Putamen (tissue), 1 donor: Measurements from ENCODE around the gene TAGLN2.
A peak's percentile ranks its signal among the peaks of the same experiment; 100 is the strongest.
"Not testable (repeated sequence)": the region's sequence is repeated elsewhere in the genome, so short reads cannot be mapped to it uniquely, and the experiment has no call there.

ENCODE experiments used
- DNase-seq: peaks from one replicate; pipeline ENCODE4 v3.0.0-alpha.2; 2016; ENCODE audit warnings: low spot score

The TAGLN2 gene

DNA sequence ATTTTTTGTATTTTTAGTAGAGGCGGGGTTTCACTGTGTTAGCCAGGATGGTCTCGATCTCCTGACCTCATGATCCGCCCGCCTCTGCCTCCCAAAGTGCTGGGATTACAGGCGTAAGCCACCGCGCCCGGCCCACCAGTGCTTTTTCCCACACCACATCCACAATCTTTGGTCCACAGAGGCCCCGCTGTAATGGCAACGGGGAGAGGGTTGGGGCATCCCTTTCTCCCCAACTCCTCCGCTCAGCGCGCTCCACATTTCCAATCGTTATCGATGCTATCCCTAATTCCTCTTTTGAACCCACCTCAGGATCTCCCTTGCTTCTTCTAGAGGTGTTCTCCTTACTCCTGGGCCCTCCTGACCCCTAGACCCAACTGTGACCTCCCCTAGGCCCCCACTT, 25.7 kb downstream of the TAGLN2 start:
- DNase-seq = not testable (repeated sequence)

DNA sequence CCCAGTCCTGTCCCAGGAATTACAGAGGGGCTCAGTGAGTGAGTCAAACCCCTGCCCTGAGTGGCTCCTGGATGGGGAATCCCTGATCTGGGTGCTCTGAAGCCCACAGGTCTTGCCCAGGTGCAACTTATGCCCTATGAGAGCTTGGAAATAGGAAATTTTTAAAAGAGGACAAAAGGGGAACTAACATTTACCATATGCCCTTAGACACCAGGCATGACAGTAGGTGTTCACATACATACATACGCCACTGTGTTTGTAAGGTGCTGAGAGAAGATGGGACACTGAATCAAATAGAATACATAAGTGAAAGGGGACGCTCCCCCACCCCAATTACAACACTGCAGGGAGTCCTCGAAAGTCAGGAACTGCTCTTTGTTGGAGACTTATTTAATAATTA, 26.8 kb downstream of the TAGLN2 start:
- no peak for DNase-seq

DNA sequence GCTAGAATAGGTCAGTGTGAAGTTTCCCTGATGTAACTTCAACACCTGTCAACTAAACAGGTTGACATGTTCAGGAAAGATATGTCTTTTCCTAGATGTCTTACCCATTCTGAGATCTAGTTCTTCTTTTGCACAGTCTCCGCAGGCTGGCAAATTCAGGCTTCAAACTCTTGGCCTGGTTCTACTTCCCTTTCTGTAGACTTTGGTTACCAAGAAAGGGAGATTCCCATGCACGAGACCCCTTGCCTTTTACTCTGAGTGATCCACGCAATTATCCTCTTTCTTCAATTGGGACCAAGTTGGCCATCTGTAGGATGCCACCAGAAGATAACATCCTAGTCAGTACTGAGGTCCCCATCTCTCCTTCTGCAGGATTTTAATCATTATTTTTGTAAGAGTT, 27.3 kb downstream of the TAGLN2 start:
- DNase-seq = no peak

DNA sequence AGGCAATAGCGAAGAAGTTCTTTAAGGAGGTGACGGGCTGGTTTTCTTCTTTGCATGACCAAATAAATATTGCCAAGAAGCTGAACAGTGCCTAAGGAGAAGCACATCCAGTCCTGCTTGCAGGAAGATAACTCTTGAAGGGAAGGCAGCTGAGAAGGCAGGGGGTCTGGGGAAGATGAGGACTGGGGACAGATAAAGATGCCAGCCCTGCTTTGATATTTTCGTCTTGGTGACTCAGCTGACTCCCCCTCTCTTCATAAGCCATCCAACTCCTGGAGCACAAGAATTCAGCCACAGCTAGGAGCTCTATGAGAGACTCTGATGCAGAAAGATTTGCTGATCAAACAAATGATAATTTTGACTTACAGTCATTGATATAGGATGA, 28.8 kb downstream of the TAGLN2 start:
- no peak for DNase-seq

DNA sequence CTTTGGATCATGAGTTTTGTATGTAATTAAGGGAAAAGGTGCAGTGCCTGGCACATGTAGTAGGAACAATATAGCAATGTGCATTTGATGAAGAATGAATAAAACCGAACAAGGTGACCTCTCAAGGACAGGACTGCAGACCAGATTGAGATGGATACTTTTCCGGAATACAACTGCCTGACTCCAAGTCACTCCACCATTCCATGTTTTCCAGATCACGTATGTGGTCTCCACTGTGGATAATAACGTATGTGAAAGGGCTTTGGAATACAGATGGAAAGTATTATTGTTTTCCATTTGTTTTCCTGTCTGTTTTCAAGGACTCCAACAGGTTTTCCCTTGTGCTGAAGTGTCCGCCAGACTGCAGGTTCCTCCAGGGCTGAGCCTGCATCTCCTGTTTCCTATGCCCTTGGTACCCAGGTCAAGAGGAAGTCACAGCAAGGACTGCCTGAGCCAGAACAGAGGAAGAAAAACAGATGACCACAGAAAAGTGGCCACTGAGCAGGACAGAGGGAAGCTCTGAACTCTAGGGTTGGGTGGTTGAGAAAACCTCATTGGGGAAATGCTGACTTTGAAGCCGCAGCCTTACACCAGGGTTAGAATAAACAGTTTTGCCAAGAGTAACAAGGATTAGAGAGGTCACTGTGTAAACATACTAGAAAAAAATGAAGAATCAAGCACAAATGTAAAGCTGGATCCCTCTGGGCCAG, 29.3 kb downstream of the TAGLN2 start:
- DNase-seq = no peak

DNA sequence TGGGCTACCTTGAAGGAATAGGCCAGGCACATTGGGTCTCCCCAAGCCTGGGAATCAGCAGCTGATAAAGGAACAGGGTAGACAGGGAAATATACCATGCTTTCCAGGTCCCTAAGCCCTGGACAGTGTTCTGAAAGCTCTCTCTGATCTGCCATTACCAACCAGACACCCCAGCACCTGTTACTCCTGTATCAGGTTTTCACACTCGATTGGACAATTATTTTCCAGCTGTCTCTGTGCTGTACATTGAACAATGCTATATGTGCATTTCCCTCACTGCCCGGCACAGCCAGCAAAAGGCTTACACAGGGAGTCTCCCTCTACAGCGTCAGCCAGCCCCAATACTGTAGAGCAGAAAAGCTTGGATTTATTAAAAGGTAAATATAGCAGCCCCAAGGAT, 30.0 kb downstream of the TAGLN2 start:
- no peak for DNase-seq

DNA sequence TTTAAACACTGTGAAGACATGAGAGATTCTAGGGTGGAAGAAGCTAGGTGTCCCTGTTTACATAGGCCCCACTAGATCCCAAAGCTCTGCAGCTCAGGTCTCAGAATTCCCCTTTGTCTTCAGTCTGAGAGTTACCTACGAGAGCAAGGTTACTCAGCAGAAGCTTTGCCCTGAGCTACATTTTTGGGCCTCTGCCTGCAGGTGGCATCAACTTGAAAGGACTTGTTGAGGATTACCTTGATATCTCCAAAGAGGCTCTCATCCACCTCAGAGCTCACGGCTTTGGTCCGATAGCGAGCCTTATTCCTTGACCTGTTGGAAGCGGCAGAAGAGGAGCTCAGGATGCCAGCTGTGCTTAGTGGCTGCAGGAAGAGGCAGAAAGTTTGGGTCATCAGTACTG, 32.4 kb downstream of the TAGLN2 start:
- DNase-seq = no peak

DNA sequence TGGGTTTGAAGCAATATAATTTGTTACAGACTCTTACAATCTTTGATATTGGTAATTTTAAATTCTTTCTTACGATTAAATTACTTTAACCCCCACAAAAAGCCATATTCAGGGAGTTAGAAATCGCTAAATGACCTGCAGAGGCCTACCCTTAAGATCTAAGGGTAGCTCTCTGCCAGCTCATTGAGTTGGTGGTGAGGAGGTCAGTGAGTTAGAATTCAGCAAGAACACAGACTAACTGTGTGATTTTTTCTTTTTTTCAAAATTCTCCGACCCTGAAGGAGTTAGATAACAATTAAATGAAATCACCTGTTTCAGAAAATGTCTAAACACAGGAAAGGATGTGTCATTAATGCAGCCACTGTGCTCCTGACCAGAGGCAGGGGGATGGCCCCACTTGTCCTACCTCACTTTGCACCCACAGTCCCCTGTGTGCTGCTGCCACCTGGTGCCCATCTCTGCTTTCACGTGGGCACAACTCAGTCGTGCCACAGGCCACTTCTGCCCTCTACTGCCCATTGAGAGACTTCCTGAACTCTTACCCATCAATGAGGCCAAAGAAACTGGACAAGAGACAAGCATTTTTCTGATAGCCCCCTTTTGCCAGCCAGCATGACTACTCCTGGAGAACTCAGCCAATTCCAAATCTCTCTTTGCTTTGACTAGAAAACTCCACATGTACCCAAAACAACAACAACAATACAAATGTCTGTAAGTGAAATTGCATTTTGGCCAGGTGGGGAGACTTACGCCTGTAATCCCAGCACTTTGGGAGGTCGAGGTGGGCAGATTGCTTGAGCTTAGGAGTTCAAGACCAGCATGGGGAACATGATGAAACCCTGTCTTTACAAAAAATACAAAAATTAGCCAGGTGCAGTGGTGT, 33.8 kb downstream of the TAGLN2 start:
- peak; percentile 83 for DNase-seq

DNA sequence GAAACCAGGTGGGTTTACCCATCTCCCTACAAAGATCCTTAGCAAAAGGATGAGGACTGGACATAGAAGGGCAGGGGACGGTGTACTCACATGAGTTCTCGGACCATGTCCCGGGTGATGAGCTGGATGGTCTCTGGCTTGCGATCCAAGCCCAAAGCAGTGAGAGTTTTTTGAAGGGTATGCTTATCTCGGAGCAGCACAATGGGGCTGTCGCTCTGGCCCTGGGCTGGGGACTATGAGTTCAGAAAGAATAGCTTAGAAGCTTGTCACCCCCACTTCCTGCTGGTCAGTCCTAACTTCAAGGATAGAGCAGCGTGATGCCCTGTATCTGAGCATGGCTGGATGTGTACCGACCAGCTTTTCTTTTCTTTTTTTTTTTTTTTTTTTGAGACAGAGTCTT, 34.9 kb downstream of the TAGLN2 start:
- no peak for DNase-seq

DNA sequence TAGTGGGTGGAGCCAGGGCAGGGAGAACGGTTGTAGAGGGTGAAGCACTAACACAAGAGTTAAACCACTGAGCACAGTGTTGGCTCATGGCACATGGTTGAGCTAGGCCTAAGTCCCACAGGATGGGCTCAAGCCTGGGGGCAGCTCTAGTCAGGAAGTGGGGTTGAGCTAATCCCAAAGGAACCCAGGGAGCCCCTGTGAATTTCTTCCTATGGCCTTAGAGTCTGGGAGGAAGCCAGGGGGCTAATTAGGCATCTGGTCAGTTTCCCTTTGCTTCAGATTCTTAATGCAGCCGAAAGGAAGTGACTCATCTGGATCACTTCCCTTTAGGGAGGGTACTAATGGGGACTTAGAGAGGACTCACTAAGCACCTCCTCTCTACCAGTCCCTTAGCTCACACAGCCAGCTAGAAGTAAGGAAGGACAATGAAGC, 35.5 kb downstream of the TAGLN2 start:
- DNase-seq = peak; percentile 15

DNA sequence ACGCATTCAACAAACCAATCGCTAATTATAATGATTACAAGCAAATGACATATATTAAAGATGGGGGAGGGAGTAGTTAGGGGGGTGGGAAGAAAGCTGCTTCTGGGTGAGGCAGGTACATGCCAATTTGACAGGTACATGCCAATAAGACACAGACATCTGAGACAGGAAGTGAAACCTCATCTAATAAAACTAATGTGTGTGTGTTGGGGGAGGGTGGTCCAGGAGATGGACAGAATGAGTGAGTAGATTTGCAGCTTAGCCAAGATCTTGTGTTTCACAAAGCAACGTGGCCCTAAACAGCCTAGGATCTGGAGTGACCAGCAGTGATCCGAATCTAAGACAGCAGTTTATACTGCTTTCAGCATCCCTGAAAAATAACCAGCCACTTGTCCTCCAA, 36.1 kb downstream of the TAGLN2 start:
- no peak for DNase-seq

DNA sequence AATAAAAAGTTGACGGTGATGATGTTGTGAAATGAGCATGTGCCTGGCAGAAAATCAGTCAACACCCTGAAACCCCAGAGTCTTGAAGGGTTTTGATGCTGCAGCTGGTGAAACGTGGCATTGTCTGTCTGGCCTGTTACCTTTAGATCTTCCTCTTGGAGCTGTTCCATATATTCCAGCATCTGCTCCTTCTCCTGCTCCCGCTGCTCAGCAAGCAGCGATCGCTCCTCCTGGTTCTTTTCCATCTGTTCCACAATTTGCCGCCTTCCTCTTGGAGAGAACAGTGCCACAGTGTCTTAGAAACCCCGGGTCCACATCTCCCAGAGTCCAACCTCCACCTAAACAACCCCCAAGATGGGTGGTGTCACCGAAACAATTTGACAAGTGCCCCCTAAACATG, 41.0 kb downstream of the TAGLN2 start:
- no peak for DNase-seq

DNA sequence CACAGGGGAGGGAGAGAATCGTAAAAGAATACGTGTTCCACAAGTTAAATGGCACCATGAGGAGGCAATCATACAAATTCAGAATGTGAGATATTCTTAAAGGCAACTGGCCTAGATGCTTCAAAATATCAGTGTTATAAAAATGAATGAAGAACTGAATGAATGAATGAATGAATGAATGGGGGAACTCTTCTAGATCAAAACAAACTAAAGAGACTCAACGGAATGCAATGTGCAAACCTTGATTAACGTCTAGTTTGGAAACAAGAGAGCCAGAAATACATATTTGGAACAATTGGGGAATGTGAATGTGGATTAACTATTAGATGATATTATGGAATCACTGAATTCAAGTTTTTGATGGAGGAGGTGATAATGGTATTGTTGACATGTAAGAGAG, 42.2 kb downstream of the TAGLN2 start:
- no peak for DNase-seq

DNA sequence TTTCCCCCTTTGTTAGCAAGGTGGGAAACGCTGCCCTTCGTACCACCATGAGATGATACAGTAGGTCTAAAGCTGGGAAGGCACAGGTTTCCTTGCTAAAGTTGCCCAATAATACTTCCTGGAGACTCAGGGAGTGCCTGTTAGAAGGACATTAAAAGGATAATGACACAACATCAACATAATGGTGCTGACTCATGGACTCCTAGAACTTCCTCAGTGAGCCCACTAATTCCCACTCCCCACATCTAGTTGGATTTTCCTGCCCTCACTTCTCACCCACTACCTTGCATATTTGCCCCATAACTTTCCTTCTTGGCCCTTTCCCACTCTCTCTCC, 42.8 kb downstream of the TAGLN2 start:
- no peak for DNase-seq

DNA sequence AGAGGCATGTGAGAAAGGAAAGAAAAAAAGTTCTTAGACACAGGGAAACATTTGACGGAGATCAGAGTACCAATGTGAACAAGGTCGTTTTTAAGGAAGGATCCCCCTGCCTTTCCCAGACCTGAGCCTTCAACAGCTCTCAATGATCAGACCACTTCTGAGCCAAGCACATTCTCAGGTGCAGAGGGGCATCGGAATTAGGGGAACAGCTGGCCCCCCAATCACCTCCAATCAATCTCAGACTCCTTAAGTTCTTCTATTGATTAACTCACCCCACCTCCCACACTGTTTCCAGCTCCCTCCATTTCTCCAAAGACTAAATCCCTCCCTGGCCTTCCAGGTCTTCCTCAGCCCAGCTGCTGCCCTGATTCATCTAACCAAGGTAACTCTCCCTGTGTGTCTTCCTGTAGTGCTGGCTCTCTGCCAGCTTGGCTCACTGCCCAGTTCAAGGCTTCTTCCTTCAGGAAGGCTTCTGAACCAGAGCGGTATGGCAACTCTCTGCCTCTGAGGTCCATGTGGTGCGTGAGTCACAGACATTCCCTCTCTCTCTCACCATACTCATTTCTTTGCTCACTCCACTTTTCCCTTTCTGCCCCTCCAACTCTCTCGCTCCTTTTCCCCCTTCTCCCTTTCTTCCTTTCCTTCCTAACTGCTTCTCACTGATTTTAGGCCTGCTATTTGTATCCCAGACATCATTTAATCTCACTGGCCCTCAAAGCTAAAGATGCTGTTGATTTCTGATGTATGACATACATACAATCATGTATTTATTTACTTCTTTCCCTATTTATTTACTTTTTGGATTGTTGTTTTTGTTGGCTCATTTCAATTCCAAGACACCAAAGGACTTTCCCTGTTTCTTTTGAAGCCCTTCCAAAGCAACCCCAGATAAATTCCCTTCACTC, 43.4 kb downstream of the TAGLN2 start:
- DNase-seq = no peak

DNA sequence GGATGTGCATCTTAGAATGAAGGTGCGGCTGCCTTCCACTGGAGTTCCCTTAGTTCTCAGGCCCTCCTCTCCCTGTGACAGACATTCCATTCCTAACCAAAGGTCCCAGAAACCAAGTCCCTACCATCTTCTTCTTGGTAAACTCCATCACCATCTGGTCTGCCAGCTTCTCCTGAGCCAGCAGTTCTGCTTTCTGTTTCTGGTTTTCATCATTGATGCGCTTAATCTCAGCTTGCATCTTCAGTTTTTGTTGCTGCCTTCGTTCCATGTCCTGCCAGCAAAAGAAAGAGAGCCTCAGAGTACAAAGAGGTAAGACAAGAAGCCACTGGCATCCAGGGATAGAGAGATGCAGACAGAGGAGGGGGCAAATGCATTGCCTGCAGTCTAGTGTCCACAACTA, 44.9 kb downstream of the TAGLN2 start:
- no peak for DNase-seq

DNA sequence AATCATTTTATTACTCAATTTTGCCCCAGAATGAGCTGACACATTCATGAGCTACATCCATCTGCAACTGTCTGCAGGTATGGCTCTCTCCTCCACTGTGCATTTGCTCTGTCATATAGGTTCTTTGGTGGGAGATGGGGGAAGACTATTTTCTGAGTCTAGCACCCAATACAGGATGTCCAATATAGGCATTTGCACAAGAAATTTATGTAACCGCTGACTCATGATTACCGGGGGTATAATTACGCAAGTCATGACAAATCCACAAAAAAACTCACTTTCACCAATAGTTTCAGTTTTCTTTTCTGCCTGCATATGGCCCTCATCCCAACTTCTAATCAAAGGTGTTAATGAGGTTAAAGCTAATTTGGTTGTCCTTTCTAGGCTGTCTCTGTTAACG, 45.3 kb downstream of the TAGLN2 start:
- DNase-seq = no peak

DNA sequence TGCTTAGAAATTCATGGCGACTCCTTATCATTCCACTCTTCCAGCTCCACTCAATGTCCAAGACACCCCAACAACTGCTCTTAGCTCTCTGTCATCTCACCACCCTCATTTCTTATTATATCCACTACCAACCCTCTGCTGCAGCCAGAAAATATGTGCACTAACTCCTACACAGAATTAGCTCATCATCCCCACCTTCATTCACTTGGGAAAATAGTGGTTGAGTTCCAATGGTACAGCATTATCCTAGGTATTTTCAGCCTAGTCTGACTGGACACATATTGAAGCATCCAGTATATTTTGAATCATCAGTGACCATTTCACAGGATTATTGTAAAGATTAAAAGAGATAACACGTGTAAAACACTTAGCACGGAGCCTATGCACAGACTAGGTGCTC, 46.2 kb downstream of the TAGLN2 start:
- DNase-seq = no peak

DNA sequence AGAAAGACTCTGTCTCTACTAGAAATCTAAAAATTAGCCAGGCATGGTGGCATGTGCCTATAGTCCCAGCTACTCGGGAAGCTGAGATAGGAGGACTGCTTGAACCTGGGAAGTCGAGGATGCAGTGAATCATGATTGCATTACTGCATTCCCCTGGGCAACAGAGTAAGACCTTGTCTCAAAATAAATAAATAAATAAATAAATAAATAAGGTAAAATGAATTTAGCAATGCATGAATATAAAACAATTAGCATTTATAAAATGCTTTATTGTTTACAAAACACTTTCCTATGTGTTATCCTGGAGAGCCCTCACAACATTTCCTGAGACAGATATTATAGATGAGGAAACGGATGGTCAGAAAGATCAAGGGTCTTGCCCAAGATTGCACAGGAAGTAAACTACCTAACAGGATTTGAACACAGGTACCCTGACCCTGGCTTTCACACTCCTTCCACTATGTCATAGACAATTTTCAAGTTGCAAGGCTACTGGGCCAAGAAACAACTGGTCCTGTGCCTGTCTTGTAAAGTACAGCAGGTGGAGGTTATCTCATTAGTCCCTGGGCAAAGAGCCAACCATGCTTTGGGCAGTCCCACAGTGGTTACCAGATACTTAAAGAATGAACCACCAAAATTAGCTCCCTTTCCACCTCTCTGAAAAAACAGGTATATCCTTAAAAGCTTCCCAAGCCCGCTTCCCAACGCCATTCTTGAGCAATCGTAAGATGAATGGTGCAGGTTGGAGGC, 47.4 kb downstream of the TAGLN2 start:
- DNase-seq = no peak

DNA sequence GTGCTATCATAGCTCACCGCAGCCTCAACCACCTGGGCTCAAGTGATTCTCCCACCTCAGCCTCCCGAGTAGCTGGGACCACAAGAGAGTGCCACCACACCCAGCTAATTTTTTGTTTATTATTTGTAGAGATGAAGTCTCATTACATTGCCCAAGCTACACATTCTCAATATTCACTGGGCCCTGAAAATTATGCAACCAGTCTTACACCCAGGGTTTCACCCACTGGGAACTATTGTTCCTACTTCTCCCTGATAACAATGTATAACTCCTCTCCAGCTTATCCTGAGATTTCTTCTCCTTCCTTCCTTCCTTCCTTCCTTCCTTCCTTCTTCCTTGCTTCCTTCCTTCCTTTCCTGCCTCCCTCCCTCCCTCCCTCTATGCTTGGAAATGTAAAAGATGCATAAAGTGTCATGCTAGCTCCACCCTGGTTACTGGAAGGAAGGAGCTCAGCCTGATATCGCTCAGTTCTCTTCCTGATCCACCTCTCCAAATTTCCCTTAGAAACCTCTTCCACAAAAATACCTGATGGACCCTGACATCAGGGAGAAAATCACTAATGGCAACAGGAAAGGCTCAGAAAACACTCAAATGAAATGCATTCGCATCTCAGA, 51.7 kb downstream of the TAGLN2 start:
- no peak for DNase-seq

DNA sequence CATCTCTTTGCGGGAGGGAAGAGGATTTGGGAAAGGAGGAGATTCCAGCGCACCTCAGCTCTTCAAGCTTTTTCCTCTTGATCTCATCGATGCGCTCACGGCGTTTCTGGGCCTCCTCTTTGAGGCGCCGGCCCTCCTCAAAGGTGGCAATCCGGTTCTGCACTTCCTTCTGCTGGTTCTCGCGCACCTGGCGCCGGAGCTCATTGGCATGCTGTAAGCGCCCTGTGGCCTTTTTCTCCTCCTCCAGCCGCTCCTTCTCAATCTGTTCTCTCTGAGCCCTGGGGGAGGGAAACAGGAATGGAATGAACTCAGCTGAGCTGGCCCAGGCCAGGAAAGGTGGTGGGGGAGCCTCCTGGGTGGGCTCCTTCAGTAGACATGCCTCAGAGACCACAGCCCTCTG, 52.4 kb downstream of the TAGLN2 start:
- no peak for DNase-seq

DNA sequence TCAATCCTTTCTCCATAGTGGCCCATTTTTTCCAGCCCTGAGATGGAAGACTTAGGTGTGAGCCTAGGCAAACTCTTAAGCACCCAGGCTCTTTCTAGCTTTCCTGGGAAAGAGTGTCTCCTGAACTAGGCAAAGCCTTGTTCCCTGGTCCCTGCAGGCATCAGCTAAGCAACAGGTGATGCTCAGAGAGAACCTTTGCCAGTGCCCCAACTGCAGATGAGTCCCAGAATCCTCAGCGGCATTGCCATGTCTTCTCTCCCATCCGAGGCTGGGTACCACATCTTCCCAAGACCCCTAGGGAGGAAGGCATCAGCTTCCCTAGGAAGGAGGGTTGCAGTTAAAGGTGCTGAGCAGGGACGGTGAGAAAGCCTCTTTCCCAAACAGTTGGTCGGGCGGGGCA, 54.6 kb downstream of the TAGLN2 start:
- no peak for DNase-seq
